ENCODE data around the gene LRP5. TPM values are rescaled to one million over a fixed set of nuclear protein-coding genes. Genes with fewer than 3 reads are reported as not detected.
A peak's percentile ranks its signal among the peaks of the same experiment; 100 is the strongest.

Gene LRP5
- polyA plus RNA-seq, 3 donors, result 0.23 to 0.29 TPM; not detected in 1

DNA sequence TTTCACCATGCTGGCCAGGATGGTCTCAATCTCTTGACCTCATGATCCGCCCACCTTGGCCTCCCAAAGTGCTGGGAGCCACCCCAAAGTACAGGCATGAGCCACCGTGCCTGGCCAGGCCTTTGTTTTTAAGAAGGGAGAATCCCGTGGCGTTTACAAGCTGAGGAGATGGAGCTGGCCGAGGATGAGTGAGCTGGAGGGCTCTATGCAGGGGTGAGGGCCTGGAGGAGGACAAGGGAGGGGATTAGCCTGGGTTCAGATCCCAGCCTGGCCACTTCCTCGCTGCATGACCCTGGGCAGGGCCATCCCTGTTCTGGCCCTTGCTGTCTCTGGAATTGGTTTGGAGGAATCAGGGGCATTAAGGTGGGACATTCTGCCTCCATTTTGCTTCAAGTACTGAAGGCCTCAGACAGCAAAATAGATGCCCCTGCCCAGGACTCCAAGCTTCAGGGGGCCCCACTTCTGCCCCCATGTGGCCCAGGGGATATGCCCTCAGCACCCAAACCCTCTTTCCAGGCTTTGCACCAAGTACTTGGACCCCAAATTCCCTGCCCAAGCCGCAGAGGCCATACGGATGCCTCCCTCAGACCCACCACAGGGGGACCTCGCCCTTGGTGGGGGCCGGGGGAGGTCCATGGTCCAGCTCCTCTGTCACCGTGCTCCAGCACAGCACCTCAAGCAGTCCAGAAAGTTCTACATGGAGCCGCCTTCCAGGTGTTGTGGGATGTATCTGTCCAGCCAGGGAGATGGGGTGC lies 12.1 kb upstream of the LRP5 start:
- no peaks in the 10 kb centered on the region for H3K27me3 ChIP-seq (ENCODE audit: control insufficient read depth in 2 of 2, insufficient read depth in 2 of 2, low read length in 2 of 2)
- Mint-ChIP-seq H3K27me3 (ENCODE audit: low read depth in 3 of 3) (peaks cover 2 to 9% (median 2%) of the 10 kb centered on the region in 3 donors), H3K27ac (peak overlapping the region in 1 of 7 donors; percentile 72), H3K36me3 (no peaks in the 10 kb centered on the region), H3K4me1 (peaks cover 28% of the 10 kb centered on the region), H3K4me3 (no peak overlapping the region), H3K9me3 (peaks cover 0 to 6% (median 0%) of the 10 kb centered on the region in 7 donors)
- no peak overlapping the region for H2AFZ ChIP-seq (ENCODE audit: insufficient read depth, low read depth, low read length, poor library complexity, severe bottlenecking)
- 96% methylated on average over 8 of the region's 12 CpGs for WGBS (ENCODE audit: insufficient coverage)
- DNase-seq, result no peak
- H3K36me3 ChIP-seq (replicated peaks in 1 of 2; ENCODE audit: control insufficient read depth in 1 of 2, insufficient read depth in 2 of 2, low read length in 2 of 2), result no peaks in the 10 kb centered on the region
- no peak overlapping the region for H3K4me2 ChIP-seq (replicated peaks; ENCODE audit: extremely low read depth, low read length, poor library complexity, severe bottlenecking)
- H3K27ac ChIP-seq (ENCODE audit: low read depth in 1 of 2, low read length in 2 of 2), result no peak overlapping the region
- no peaks in the 10 kb centered on the region for H3K79me2 ChIP-seq (ENCODE audit: insufficient read depth, low read length)
- intact Hi-C loops (cut with micrococcal nuclease), result no loop called here
- no peak overlapping the region for H3K4me3 ChIP-seq (replicated peaks in 1 of 3; ENCODE audit: low read depth in 2 of 3, low read length in 3 of 3)
- H3K9ac ChIP-seq (ENCODE audit: insufficient read depth, low read length, poor library complexity, severe bottlenecking), result no peak overlapping the region
- no peaks in the 10 kb centered on the region for H4K20me1 ChIP-seq (ENCODE audit: insufficient read depth, low read length)
- TF ChIP-seq, protein P1, sequence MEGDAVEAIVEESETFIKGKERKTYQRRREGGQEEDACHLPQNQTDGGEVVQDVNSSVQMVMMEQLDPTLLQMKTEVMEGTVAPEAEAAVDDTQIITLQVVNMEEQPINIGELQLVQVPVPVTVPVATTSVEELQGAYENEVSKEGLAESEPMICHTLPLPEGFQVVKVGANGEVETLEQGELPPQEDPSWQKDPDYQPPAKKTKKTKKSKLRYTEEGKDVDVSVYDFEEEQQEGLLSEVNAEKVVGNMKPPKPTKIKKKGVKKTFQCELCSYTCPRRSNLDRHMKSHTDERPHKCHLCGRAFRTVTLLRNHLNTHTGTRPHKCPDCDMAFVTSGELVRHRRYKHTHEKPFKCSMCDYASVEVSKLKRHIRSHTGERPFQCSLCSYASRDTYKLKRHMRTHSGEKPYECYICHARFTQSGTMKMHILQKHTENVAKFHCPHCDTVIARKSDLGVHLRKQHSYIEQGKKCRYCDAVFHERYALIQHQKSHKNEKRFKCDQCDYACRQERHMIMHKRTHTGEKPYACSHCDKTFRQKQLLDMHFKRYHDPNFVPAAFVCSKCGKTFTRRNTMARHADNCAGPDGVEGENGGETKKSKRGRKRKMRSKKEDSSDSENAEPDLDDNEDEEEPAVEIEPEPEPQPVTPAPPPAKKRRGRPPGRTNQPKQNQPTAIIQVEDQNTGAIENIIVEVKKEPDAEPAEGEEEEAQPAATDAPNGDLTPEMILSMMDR (IDR thresholded peaks at IDR 0.05), result no peak
- H3K4me1 ChIP-seq (ENCODE audit: control insufficient read depth in 1 of 2, insufficient read depth in 2 of 2, low read length in 2 of 2), result peaks cover 22 to 30% of the 10 kb centered on the region in 2 donors
- H3K9me3 ChIP-seq (replicated peaks in 1 of 2; ENCODE audit: control insufficient read depth in 1 of 2, insufficient read depth in 1 of 2, low read length in 2 of 2), result no peaks in the 10 kb centered on the region

GRCh38 chr11:68302256-68302655 lies 10.1 kb upstream of the LRP5 start:
- no peak overlapping the region for H3K9ac ChIP-seq (ENCODE audit: insufficient read depth, low read length, poor library complexity, severe bottlenecking)
- Mint-ChIP-seq H3K27ac (peak overlapping the region in 3 of 7 donors; percentile 64 to 75 (median 64)), H3K27me3 (ENCODE audit: low read depth in 3 of 3) (peaks cover 3 to 9% (median 3%) of the 10 kb centered on the region in 3 donors)

More at GRCh38 chr11:68302256-68302655, 10.1 kb upstream of the LRP5 start:
- peak overlapping the region; percentile 6 for H2AFZ ChIP-seq (ENCODE audit: insufficient read depth, low read depth, low read length, poor library complexity, severe bottlenecking)
- H3K27me3 ChIP-seq (ENCODE audit: control insufficient read depth in 2 of 2, insufficient read depth in 2 of 2, low read length in 2 of 2), result no peaks in the 10 kb centered on the region
- no CpG with 5 or more reads among the region's 5 CpGs for WGBS (ENCODE audit: insufficient coverage)
- no peaks in the 10 kb centered on the region for H3K79me2 ChIP-seq (ENCODE audit: insufficient read depth, low read length)
- no peaks in the 10 kb centered on the region for H3K9me3 ChIP-seq (replicated peaks in 1 of 2; ENCODE audit: control insufficient read depth in 1 of 2, insufficient read depth in 1 of 2, low read length in 2 of 2)
- no peaks in the 10 kb centered on the region for H3K36me3 ChIP-seq (replicated peaks in 1 of 2; ENCODE audit: control insufficient read depth in 1 of 2, insufficient read depth in 2 of 2, low read length in 2 of 2)
- H3K4me1 ChIP-seq (ENCODE audit: control insufficient read depth in 1 of 2, insufficient read depth in 2 of 2, low read length in 2 of 2), result peaks cover 22 to 29% of the 10 kb centered on the region in 2 donors
- TF ChIP-seq, protein P1 (IDR thresholded peaks at IDR 0.05), result no peak
- no peak for DNase-seq
- no peaks in the 10 kb centered on the region for H4K20me1 ChIP-seq (ENCODE audit: insufficient read depth, low read length)
- H3K4me3 ChIP-seq (replicated peaks in 1 of 3; ENCODE audit: low read depth in 2 of 3, low read length in 3 of 3), result no peak overlapping the region
- peak overlapping the region in 1 of 2 donors; percentile 61 for H3K27ac ChIP-seq (ENCODE audit: low read depth in 1 of 2, low read length in 2 of 2)
- Mint-ChIP-seq H3K36me3 (no peaks in the 10 kb centered on the region), H3K4me3 (no peak overlapping the region), H3K9me3 (peaks cover 0 to 6% (median 0%) of the 10 kb centered on the region in 7 donors), H3K4me1 (peaks cover 28% of the 10 kb centered on the region)
- intact Hi-C loops (cut with micrococcal nuclease), result no loop called here
- no peak overlapping the region for H3K4me2 ChIP-seq (replicated peaks; ENCODE audit: extremely low read depth, low read length, poor library complexity, severe bottlenecking)

Measured in CD14-positive monocyte (primary cell).